ENCODE results near the gene CENPF.
"Not testable (repeated sequence)": the region's sequence is repeated elsewhere in the genome, so short reads cannot be mapped to it uniquely, and the experiment has no call there.

CENPF gene

GRCh38 chr1:214602764-214603657, at the start of gene CENPF:
CENPF (plus strand) TSS chr1:214603195; CDS start chr1:214613755, 10,560 bp downstream.
- DNase-seq (ENCODE audit: low read depth in 2 of 2) = peak; percentile 86 to 93

GRCh38 chr1:214557952-214558735, 44.9 kb upstream of the CENPF start:
- DNase-seq (ENCODE audit: low read depth in 2 of 2) = no peak

- DNase-seq (ENCODE audit: low read depth in 2 of 2) = no peak
Measured at GRCh38 chr1:214563881-214564280, 39.1 kb upstream of the CENPF start.

- no peak for DNase-seq (ENCODE audit: low read depth in 2 of 2)
Measured at GRCh38 chr1:214565310-214565709, 37.7 kb upstream of the CENPF start.

GRCh38 chr1:214566158-214567104, 36.6 kb upstream of the CENPF start:
- no peak for DNase-seq (ENCODE audit: low read depth in 2 of 2)

- DNase-seq (ENCODE audit: low read depth in 2 of 2) = no peak
Measured at GRCh38 chr1:214567481-214567980, 35.5 kb upstream of the CENPF start.

- DNase-seq (ENCODE audit: low read depth in 2 of 2) = no peak
Measured at GRCh38 chr1:214568328-214568727, 34.7 kb upstream of the CENPF start.

- no peak for DNase-seq (ENCODE audit: low read depth in 2 of 2)
Measured at GRCh38 chr1:214569357-214570004, 33.5 kb upstream of the CENPF start.

- DNase-seq (ENCODE audit: low read depth in 2 of 2) = no peak
Measured at GRCh38 chr1:214570442-214570841, 32.6 kb upstream of the CENPF start.

GRCh38 chr1:214571281-214571680, 31.7 kb upstream of the CENPF start:
- DNase-seq (ENCODE audit: low read depth in 2 of 2) = no peak

GRCh38 chr1:214573386-214574318, 29.3 kb upstream of the CENPF start:
- no peak for DNase-seq (ENCODE audit: low read depth in 2 of 2)

- no peak for DNase-seq (ENCODE audit: low read depth in 2 of 2)
Measured at GRCh38 chr1:214574598-214575411, 28.2 kb upstream of the CENPF start.

- not testable (repeated sequence) for DNase-seq (ENCODE audit: low read depth in 2 of 2)
Measured at GRCh38 chr1:214576120-214576519, 26.9 kb upstream of the CENPF start.

- DNase-seq (ENCODE audit: low read depth in 2 of 2) = no peak
Measured at GRCh38 chr1:214579183-214579582, 23.8 kb upstream of the CENPF start.

GRCh38 chr1:214581785-214582184, 21.2 kb upstream of the CENPF start:
- no peak for DNase-seq (ENCODE audit: low read depth in 2 of 2)

- DNase-seq (ENCODE audit: low read depth in 2 of 2) = no peak
Measured at GRCh38 chr1:214582289-214582891, 20.6 kb upstream of the CENPF start.

GRCh38 chr1:214583113-214583512, 19.9 kb upstream of the CENPF start:
- no peak for DNase-seq (ENCODE audit: low read depth in 2 of 2)

- no peak for DNase-seq (ENCODE audit: low read depth in 2 of 2)
Measured at GRCh38 chr1:214583824-214584554, 19.0 kb upstream of the CENPF start.
